OCI-LY7 (cell line): ENCODE measurements around the gene OPRL1. TPM values are rescaled to one million over a fixed set of nuclear protein-coding genes. Genes with fewer than 3 reads are reported as not detected.
A peak's percentile ranks its signal among the peaks of the same experiment; 100 is the strongest.

Source experiments
- BruUV-seq: library from RNA; stranded (reverse); fragments of 400-500 nt; replicated peaks from 2 replicates; lab custom pipeline; 2021; lab: Mats Ljungman, UMichigan
- CTCF ChIA-PET: fragments of 300-600 bp; sonication (Branson Sonifier 250); formaldehyde crosslinking; loops from one replicate; lab custom pipeline; 2022; ENCODE audit warnings: antibody characterized with exemption; ENCODE audit not compliant: unreplicated experiment; lab: Charles Lee
- POLR2A ChIA-PET: fragments of 300-600 bp; sonication (Branson Sonifier 250); formaldehyde crosslinking; loops from one replicate; lab custom pipeline; 2022; ENCODE audit warnings: antibody characterized with exemption; lab: Charles Lee
- DNase-seq: peaks from one replicate; pipeline ENCODE4 v3.0.0-alpha.2; 2015; ENCODE audit warnings: low spot score
- H2AFZ ChIP-seq: fragments of 200-600 bp; sonication (generic), shearing (Covaris generic); 2 replicates; pipeline ENCODE4 v1.6.1; 2014; ENCODE audit warnings: mild to moderate bottlenecking, antibody characterized with exemption, low read length, moderate library complexity
- H3K27ac ChIP-seq: fragments of 200-600 bp; sonication (generic); 2 replicates; pipeline ENCODE4 v1.5.1; 2014; ENCODE audit warnings: mixed run types, low read depth, mild to moderate bottlenecking, moderate library complexity, low read length, inconsistent platforms; ENCODE audit not compliant: poor library complexity, severe bottlenecking
- H3K36me3 ChIP-seq: fragments of 200-600 bp; sonication (generic); 2 replicates; pipeline ENCODE4 v1.6.1; 2014; ENCODE audit warnings: mild to moderate bottlenecking, antibody characterized with exemption, low read length, moderate library complexity, mixed read lengths; ENCODE audit not compliant: insufficient read depth
- H3K4me1 ChIP-seq: fragments of 200-600 bp; sonication (generic); 2 replicates; pipeline ENCODE4 v1.5.1; 2014; ENCODE audit warnings: mild to moderate bottlenecking, low read length; ENCODE audit not compliant: insufficient read depth, poor library complexity, severe bottlenecking
- H3K4me2 ChIP-seq: fragments of 200-600 bp; sonication (generic); 2 replicates; pipeline ENCODE4 v1.6.1; 2014; ENCODE audit warnings: mild to moderate bottlenecking, low read length
- H3K4me3 ChIP-seq: fragments of 200-600 bp; sonication (generic); 2 replicates; pipeline ENCODE4 v1.5.1; 2014; ENCODE audit warnings: mild to moderate bottlenecking, low read depth, low read length; ENCODE audit not compliant: poor library complexity, severe bottlenecking
- H3K79me2 ChIP-seq: fragments of 200-600 bp; sonication (generic); 2 replicates; pipeline ENCODE4 v1.6.1; 2016; ENCODE audit warnings: low read depth, mild to moderate bottlenecking, low read length, moderate library complexity, mixed read lengths; ENCODE audit not compliant: insufficient read depth
- H3K9me2 ChIP-seq: fragments of 200-600 bp; sonication (generic); 2 replicates; pipeline ENCODE4 v1.6.1; 2016; ENCODE audit warnings: mild to moderate bottlenecking, low read length, mixed read lengths; ENCODE audit not compliant: insufficient read depth
- H3K9me3 ChIP-seq: fragments of 200-600 bp; sonication (generic); 2 replicates; pipeline ENCODE4 v1.6.1; 2014; ENCODE audit warnings: mild to moderate bottlenecking, mixed run types, low read length, mixed read lengths
- H4K20me1 ChIP-seq: fragments of 200-600 bp; sonication (generic); 2 replicates; pipeline ENCODE4 v1.6.1; 2014; ENCODE audit warnings: mild to moderate bottlenecking, antibody characterized with exemption, low read length, moderate library complexity, mixed read lengths; ENCODE audit not compliant: insufficient read depth
- CTCF ChIP-seq: fragments of 200-600 bp; sonication (generic); conservative IDR thresholded peaks from 2 replicates; pipeline ENCODE4 v1.5.1; 2014; ENCODE audit warnings: mild to moderate bottlenecking, antibody characterized with exemption, low read length, moderate library complexity, mixed read lengths
- EZH2phosphoT487 ChIP-seq: fragments of 200-600 bp; sonication (generic); IDR thresholded peaks from 2 replicates; pipeline ENCODE4 v1.6.1; 2018; ENCODE audit warnings: low read depth, borderline replicate concordance, mild to moderate bottlenecking, mixed run types, antibody characterized with exemption, low read length, moderate library complexity, mixed read lengths
- intact Hi-C: fragments of 100-400 bp; cut with micrococcal nuclease; formaldehyde crosslinking; loops from one replicate; pipeline ENCODE4 v1.10.0; 2022; ENCODE audit not compliant: unreplicated experiment
- total RNA-seq, 2 experiments: library from RNA; depleted of rRNA in 1 of 2; stranded (reverse); fragments of >200 nt in 1 of 2; shearing (Covaris generic) in 1 of 2; gene quantifications; 2 replicates each; pipeline ENCODE4 v1.2.3, GENCODE V29; 2014 to 2022

The OPRL1 gene
- total RNA-seq, 2 experiments from 2014 or later: 6.4 to 7.6 TPM

GRCh38 chr20:64037498-64038213 is 42.2 kb upstream of the OPRL1 start:
- no peak overlapping the region for H3K27ac ChIP-seq
- TF ChIP-seq CTCF (no peak), EZH2phosphoT487 (no peak)
- H3K79me2 ChIP-seq: no peaks in the 10 kb centered on the region
- BruUV-seq: no TSS peak
- ChIA-PET CTCF (interaction anchor here (0.6 to 0.8 kb wide), 2 partner anchors 57 to 82 kb away, joined by 3 read pairs; partner anchors contain the start of gene PRPF6), POLR2A (no interaction called here)
- H3K4me1 ChIP-seq: peaks cover 45% of the 10 kb centered on the region
- peaks cover 16% of the 10 kb centered on the region; the same call in 1 of the 2 replicates for H3K36me3 ChIP-seq
- H3K9me3 ChIP-seq: no peaks in the 10 kb centered on the region
- H3K9me2 ChIP-seq: no peaks in the 10 kb centered on the region
- no peaks in the 10 kb centered on the region for H4K20me1 ChIP-seq
- DNase-seq: no peak
- peak overlapping the region; percentile 86; the same call in 1 of the 2 replicates for H3K4me2 ChIP-seq
- no peak overlapping the region for H2AFZ ChIP-seq
- no peak overlapping the region for H3K4me3 ChIP-seq
- intact Hi-C loops: no loop called here

- Histone ChIP-seq H3K36me3 (peaks cover 11% of the 10 kb centered on the region; the same call in 1 of the 2 replicates), H3K4me3 (peak overlapping the region; percentile 63), H4K20me1 (no peaks in the 10 kb centered on the region), H3K27ac (no peak overlapping the region), H3K79me2 (no peaks in the 10 kb centered on the region), H3K9me2 (no peaks in the 10 kb centered on the region), H3K4me2 (peak overlapping the region; percentile 86), H3K9me3 (no peaks in the 10 kb centered on the region), H2AFZ (0 out of 2 replicates have a peak overlapping the region, but pooled peaks have one; percentile 52), H3K4me1 (peaks cover 45% of the 10 kb centered on the region)
- peak; percentile 51 for DNase-seq
- BruUV-seq: no TSS peak
- CTCF ChIA-PET: interaction anchor here (0.6 to 0.8 kb wide), 3 partner anchors 57 to 217 kb away, joined by 3 to 7 read pairs (median 3); partner anchors contain the start of genes PCMTD2 and PRPF6
- TF ChIP-seq CTCF: no peak
- TF ChIP-seq EZH2phosphoT487: no peak
- POLR2A ChIA-PET: no interaction called here
- intact Hi-C loops: no loop called here
These were observed 41.7 kb upstream of the OPRL1 start for GRCh38 chr20:64038224-64038564.
